Trophoblast cell (in vitro differentiated cells and primary cell): Measurements from ENCODE around the gene TPT1. TPM values are rescaled to one million over a fixed set of nuclear protein-coding genes. Genes with fewer than 3 reads are reported as not detected.
"Not testable (repeated sequence)": the region's sequence is repeated elsewhere in the genome, so short reads cannot be mapped to it uniquely, and the experiment has no call there.

Source experiments
- DNase-seq, 2 donors: peaks; one replicate each; pipeline ENCODE4 v3.0.0-alpha.2; 2016
- H2AFZ ChIP-seq: 2 replicates; pipeline ENCODE4 v1.6.1; 2013; ENCODE audit warnings: low read length, moderate library complexity, mild to moderate bottlenecking; ENCODE audit not compliant: insufficient read depth, poor library complexity
- H2AK5ac ChIP-seq: 2 replicates; pipeline ENCODE4 v1.6.1; 2013; ENCODE audit warnings: mild to moderate bottlenecking, low read length
- H2BK120ac ChIP-seq: 2 replicates; pipeline ENCODE4 v1.6.1; 2013; ENCODE audit warnings: low read length, mild to moderate bottlenecking, moderate library complexity; ENCODE audit not compliant: insufficient read depth, poor library complexity
- H2BK12ac ChIP-seq: 2 replicates; pipeline ENCODE4 v1.6.1; 2013; ENCODE audit warnings: mild to moderate bottlenecking, low read length, moderate library complexity
- H2BK5ac ChIP-seq: 2 replicates; pipeline ENCODE4 v1.6.1; 2013; ENCODE audit warnings: low read length, low read depth, moderate library complexity, mild to moderate bottlenecking; ENCODE audit not compliant: poor library complexity
- H3K14ac ChIP-seq: 2 replicates; pipeline ENCODE4 v1.6.1; 2013; ENCODE audit warnings: mild to moderate bottlenecking, low read length
- H3K18ac ChIP-seq: 2 replicates; pipeline ENCODE4 v1.6.1; 2013; ENCODE audit warnings: mild to moderate bottlenecking, low read length
- H3K23ac ChIP-seq: 2 replicates; pipeline ENCODE4 v1.6.1; 2013; ENCODE audit warnings: low read length
- H3K27ac ChIP-seq: 2 replicates; pipeline ENCODE4 v1.5.1; 2013; ENCODE audit warnings: low read depth, mild to moderate bottlenecking, inconsistent platforms, low read length, moderate library complexity
- H3K27me3 ChIP-seq: 2 replicates; pipeline ENCODE4 v1.6.1; 2013; ENCODE audit warnings: inconsistent platforms, mild to moderate bottlenecking, low read length, moderate library complexity; ENCODE audit not compliant: insufficient read depth
- H3K36me3 ChIP-seq, 2 experiments: 1 replicate in 1 of 2; 2 replicates in 1 of 2; pipeline ENCODE4 v1.6.1; 2013; ENCODE audit warnings: low read length in 2 of 2, mild to moderate bottlenecking in 2 of 2, moderate library complexity in 1 of 2; ENCODE audit not compliant: insufficient read depth in 2 of 2, control insufficient read depth in 1 of 2
- H3K4ac ChIP-seq: 2 replicates; pipeline ENCODE4 v1.6.1; 2013; ENCODE audit warnings: low read depth, mild to moderate bottlenecking, low read length, moderate library complexity
- H3K4me1 ChIP-seq, 2 experiments: 1 replicate in 1 of 2; 2 replicates in 1 of 2; pipeline ENCODE4 v1.6.1; 2013; ENCODE audit warnings: low read length in 2 of 2, mild to moderate bottlenecking in 2 of 2, moderate library complexity in 1 of 2; ENCODE audit not compliant: insufficient read depth in 2 of 2, control insufficient read depth in 1 of 2
- H3K4me2 ChIP-seq: 2 replicates; pipeline ENCODE4 v1.6.1; 2013; ENCODE audit warnings: inconsistent platforms, mild to moderate bottlenecking, low read length, moderate library complexity
- H3K4me3 ChIP-seq: 2 replicates; pipeline ENCODE4 v1.5.1; 2013; ENCODE audit warnings: mild to moderate bottlenecking, low read depth, low read length, inconsistent platforms
- H3K79me1 ChIP-seq: one replicate; pipeline ENCODE4 v1.6.1; 2013; ENCODE audit warnings: low read length
- H3K79me2 ChIP-seq: 2 replicates; pipeline ENCODE4 v1.6.1; 2013; ENCODE audit warnings: low read length, mild to moderate bottlenecking; ENCODE audit not compliant: control insufficient read depth, insufficient read depth, poor library complexity
- H3K9ac ChIP-seq: 2 replicates; pipeline ENCODE4 v1.6.1; 2013; ENCODE audit warnings: mild to moderate bottlenecking, low read length
- H3K9me3 ChIP-seq: 2 replicates; pipeline ENCODE4 v1.6.1; 2013; ENCODE audit warnings: low read depth, mild to moderate bottlenecking, control low read depth, inconsistent platforms, low read length; ENCODE audit not compliant: insufficient read depth
- H4K12ac ChIP-seq: 2 replicates; pipeline ENCODE4 v1.6.1; 2013; ENCODE audit warnings: low read depth, mild to moderate bottlenecking, low read length, moderate library complexity
- H4K8ac ChIP-seq: 2 replicates; pipeline ENCODE4 v1.6.1; 2013; ENCODE audit warnings: low read depth, mild to moderate bottlenecking, low read length, moderate library complexity
- H4K91ac ChIP-seq: one replicate; pipeline ENCODE4 v1.6.1; 2013; ENCODE audit warnings: low read depth, mild to moderate bottlenecking, low read length, moderate library complexity
- WGBS: extraction: QIAGEN DNeasy Blood & Tissue Kit; methylation state at CpG from one replicate; pipeline ENCODE4 v1.1.7; 2013; ENCODE audit warnings: missing lambda C conversion rate; ENCODE audit not compliant: insufficient read length, insufficient coverage; ENCODE audit errors: extremely low coverage; 5-methylcytosine and 5-hydroxymethylcytosine counted together
- polyA plus RNA-seq: library from polyadenylated mRNA; stranded (reverse); fragments of 200-250 nt; gene quantifications from 2 replicates; pipeline ENCODE4 v1.2.3, GENCODE V29; 2013

Gene TPT1
- 3,985 and 4,109 TPM in 2 replicates for polyA plus RNA-seq

GRCh38 chr13:45341034-45341798, at the start of gene TPT1:
TPT1 (minus strand) TSS chr13:45341183; CDS start chr13:45341069, 114 bp downstream.
- peak within 1 kb of the TSS; percentile 98 for H4K91ac ChIP-seq
- peak within 1 kb of the TSS; percentile 98 for H3K14ac ChIP-seq
- H2BK5ac ChIP-seq = peak within 1 kb of the TSS; percentile 98
- H3K4me3 ChIP-seq = peak within 1 kb of the TSS; percentile 99
- no peaks in the 10 kb centered on the region for H3K9me3 ChIP-seq
- peak within 1 kb of the TSS; percentile 98 for H3K4me2 ChIP-seq
- peaks cover 14% of the 10 kb centered on the region for H3K79me2 ChIP-seq
- H3K23ac ChIP-seq = no peak within 1 kb of the TSS
- H2AFZ ChIP-seq = peak within 1 kb of the TSS; percentile 89
- H2AK5ac ChIP-seq = peak within 1 kb of the TSS; percentile 97
- peaks cover 17 to 31% of the 10 kb centered on the region in 2 experiments for H3K36me3 ChIP-seq
- H4K8ac ChIP-seq = peak within 1 kb of the TSS; percentile 93
- peak within 1 kb of the TSS; percentile 97 for H4K12ac ChIP-seq
- DNase-seq = peak; percentile 98 to 99
- peaks cover 10% of the 10 kb centered on the region for H3K79me1 ChIP-seq
- WGBS = no CpG with 5 or more reads among the region's 67 CpGs
- peak within 1 kb of the TSS; percentile 96 for H2BK120ac ChIP-seq
- H3K27ac ChIP-seq = peak within 1 kb of the TSS; percentile 99
- peak within 1 kb of the TSS; percentile 99 for H3K18ac ChIP-seq
- H3K27me3 ChIP-seq = no peaks in the 10 kb centered on the region
- H3K4me1 ChIP-seq = peaks cover 0 to 3% of the 10 kb centered on the region in 2 experiments
- H3K4ac ChIP-seq = peak within 1 kb of the TSS; percentile 100
- H3K9ac ChIP-seq = peak within 1 kb of the TSS; percentile 100
- peak within 1 kb of the TSS; percentile 38 for H2BK12ac ChIP-seq

DNA sequence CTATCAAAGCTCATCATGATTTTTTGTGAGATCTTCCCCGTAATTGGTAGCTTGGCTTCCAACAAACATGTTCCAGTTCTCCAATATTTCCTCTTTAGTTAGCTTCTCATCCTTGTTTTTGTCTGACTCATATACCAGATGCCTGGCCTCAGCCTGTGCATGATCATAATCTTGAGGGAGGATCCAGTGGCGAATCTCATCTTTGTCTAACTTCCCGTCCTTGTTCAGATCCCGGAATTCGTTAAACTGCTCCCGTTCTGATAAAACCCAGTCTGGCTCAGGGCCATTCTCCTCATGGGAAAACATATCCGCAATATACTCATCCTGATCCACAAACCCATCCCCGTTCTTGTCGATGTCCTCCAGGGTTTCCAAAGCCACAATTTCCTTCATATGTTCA, 49.4 kb upstream of the TPT1 start:
- not testable (repeated sequence) for H3K79me2 ChIP-seq, H3K9ac ChIP-seq, H3K18ac ChIP-seq, H4K91ac ChIP-seq, H3K9me3 ChIP-seq, H3K27me3 ChIP-seq, H3K4ac ChIP-seq, H3K79me1 ChIP-seq, H3K23ac ChIP-seq, H3K4me1 ChIP-seq, H3K4me2 ChIP-seq, H4K12ac ChIP-seq, H2BK120ac ChIP-seq, H2BK5ac ChIP-seq, H2AFZ ChIP-seq, H3K4me3 ChIP-seq, H3K36me3 ChIP-seq, H2BK12ac ChIP-seq, H4K8ac ChIP-seq, H3K27ac ChIP-seq, H2AK5ac ChIP-seq, H3K14ac ChIP-seq
- DNase-seq = peak in 1 of 2 donors; percentile 46
- WGBS = no CpG with 5 or more reads among the region's 9 CpGs

DNA sequence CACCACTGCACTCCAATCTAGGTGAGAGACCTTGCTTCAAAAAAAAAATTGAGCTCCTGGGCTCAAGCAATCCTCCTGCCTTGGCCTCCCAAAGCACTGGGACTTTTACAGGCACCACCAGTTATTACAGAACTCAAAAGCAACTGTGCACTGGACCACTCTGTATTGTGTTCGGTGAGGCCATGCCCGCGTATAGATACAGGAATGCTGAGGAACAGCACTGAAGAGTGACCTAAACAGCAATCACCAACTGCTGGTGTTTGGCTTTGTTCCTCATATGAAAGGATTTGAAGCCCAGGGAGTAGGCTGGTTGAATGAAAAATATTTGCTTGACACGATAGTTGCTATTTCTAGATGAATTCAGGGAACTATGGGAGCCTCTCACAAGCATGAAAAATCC, 47.7 kb upstream of the TPT1 start:
- H4K8ac ChIP-seq = no peak overlapping the region
- H3K4me3 ChIP-seq = no peak overlapping the region
- H2BK5ac ChIP-seq = no peak overlapping the region
- DNase-seq = peak in 1 of 2 donors; percentile 37
- no peak overlapping the region for H2AK5ac ChIP-seq
- H3K4me2 ChIP-seq = no peak overlapping the region
- no peak overlapping the region for H3K4ac ChIP-seq
- H3K18ac ChIP-seq = no peak overlapping the region
- H3K27me3 ChIP-seq = no peaks in the 10 kb centered on the region
- H3K79me2 ChIP-seq = no peaks in the 10 kb centered on the region
- H3K14ac ChIP-seq = no peak overlapping the region
- H3K79me1 ChIP-seq = no peaks in the 10 kb centered on the region
- no peak overlapping the region for H2BK120ac ChIP-seq
- no peak overlapping the region for H2AFZ ChIP-seq
- no peak overlapping the region for H3K9ac ChIP-seq
- no CpG with 5 or more reads among the region's 4 CpGs for WGBS
- H3K4me1 ChIP-seq = no peaks in the 10 kb centered on the region
- no peak overlapping the region for H2BK12ac ChIP-seq
- H3K23ac ChIP-seq = no peak overlapping the region
- no peak overlapping the region for H3K27ac ChIP-seq
- peaks cover 4 to 9% of the 10 kb centered on the region in 2 experiments for H3K36me3 ChIP-seq
- peaks cover 2% of the 10 kb centered on the region for H3K9me3 ChIP-seq
- no peak overlapping the region for H4K12ac ChIP-seq
- H4K91ac ChIP-seq = no peak overlapping the region

GRCh38 chr13:45386892-45387575, 46.1 kb upstream of the TPT1 start:
- H3K27me3 ChIP-seq, H3K27ac ChIP-seq, H3K79me1 ChIP-seq, H4K8ac ChIP-seq, H3K79me2 ChIP-seq, H3K14ac ChIP-seq, H3K4ac ChIP-seq, H3K4me2 ChIP-seq, H3K36me3 ChIP-seq, H3K9me3 ChIP-seq, H2BK5ac ChIP-seq, H2AK5ac ChIP-seq, H2BK12ac ChIP-seq, H3K9ac ChIP-seq, H3K4me1 ChIP-seq, H3K18ac ChIP-seq, DNase-seq, H3K4me3 ChIP-seq, H2BK120ac ChIP-seq, H4K91ac ChIP-seq, H3K23ac ChIP-seq, H2AFZ ChIP-seq, H4K12ac ChIP-seq: not testable (repeated sequence)
- no CpG with 5 or more reads among the region's 17 CpGs for WGBS
